ENCODE measurements around the gene EVC.

EVC gene

GRCh38 chr4:5758741-5759140, 47.7 kb downstream of the EVC start:
- peak; percentile 69 for DNase-seq

DNA sequence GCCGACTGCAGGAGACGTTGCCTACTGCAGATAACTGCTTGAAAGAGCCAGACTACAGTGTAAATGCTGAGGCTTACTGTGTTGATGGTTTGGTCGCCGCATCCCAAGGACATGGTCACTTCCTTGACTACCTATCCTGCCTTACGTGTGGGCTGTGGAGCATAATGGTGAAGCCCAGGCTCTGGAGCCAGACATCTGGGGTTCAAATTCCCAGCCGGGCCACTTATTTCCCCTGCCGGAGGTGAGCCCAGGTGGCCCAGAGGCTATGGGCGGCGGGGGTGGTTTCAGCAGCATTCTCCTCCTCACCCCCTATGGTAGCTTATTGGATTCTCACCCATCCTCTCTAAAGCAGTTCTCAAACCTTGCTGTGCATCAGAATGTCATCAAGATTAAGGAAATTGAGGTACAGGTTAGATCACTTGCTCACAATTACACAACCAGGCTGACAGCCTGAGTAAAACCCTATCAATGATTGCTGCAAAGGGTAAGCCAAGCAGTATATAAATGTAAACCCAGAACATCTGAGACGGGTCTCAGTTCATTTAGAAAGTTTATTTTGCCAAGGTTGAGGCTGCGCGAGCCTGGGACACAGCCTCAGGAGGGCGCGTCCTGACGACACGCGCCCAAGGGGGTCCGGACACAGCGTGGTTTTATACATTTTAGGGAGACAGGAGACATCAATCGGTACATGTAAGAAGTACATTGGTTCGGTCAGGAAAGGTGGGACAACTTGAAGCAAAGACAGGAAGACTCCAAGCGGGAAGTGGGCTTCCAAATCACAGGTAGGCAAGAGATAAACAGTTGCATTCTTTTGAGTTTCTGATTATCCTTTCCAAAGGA, 48.5 kb downstream of the EVC start:
- no peak for DNase-seq

- no peak for DNase-seq
Measured at GRCh38 chr4:5760246-5760645, 49.2 kb downstream of the EVC start.

- no peak for DNase-seq
Measured at GRCh38 chr4:5760936-5761480, 50.0 kb downstream of the EVC start.

DNA sequence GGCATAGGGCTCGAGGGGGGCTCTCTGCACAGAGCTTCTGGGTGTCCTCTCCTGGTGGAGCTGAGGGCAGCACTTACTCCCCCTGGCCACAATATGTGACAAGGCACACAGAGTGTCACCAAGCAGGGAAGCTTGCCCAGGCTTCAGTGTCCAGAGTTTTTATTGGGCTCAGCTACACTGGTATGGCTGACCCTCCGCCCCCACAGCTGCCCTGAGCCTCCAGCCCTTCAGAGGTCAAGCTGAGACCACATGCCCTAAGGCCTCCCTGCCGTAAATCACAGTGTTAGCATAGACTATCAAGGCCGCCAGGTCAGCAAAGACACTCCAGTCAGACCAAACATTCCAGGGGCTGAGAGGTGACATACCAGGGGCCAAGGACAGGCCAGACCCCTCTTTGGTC, 59.0 kb downstream of the EVC start:
- no peak for DNase-seq

GRCh38 chr4:5772528-5773270, 61.7 kb downstream of the EVC start:
- DNase-seq: no peak

- no peak for DNase-seq
Measured at GRCh38 chr4:5773271-5773555, 62.2 kb downstream of the EVC start.

DNA sequence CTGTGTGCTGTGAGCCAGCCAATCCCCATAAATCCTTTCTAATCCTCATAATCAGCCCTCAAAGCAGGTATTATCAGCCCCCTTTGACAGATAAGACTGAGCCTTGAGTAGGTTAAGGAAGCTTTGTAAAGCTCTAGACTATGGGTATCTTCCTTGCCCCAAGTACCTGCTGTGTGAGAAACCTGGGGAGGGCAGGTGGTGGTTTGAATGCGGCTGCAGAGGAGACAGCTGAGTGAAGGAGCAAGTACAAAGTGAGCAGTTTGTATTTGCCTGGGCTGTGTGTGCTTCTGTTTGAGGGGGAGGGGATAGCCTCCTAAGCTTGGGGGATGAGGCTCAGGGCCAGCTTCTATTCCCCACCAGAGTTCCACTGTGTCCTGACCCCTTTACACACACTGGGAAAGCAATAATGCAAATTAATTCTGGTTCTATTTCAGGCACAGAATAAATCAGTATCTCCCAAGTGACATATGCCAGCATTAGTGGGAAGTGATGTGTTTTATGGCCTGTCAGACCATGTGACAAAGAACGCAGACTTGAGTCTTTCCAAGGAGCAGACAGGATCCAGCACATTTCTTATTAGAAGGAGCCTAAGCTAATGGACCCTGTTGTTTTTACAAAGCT, 63.5 kb downstream of the EVC start:
- no peak for DNase-seq

GRCh38 chr4:5776510-5776909, 65.5 kb downstream of the EVC start:
- DNase-seq: no peak

DNA sequence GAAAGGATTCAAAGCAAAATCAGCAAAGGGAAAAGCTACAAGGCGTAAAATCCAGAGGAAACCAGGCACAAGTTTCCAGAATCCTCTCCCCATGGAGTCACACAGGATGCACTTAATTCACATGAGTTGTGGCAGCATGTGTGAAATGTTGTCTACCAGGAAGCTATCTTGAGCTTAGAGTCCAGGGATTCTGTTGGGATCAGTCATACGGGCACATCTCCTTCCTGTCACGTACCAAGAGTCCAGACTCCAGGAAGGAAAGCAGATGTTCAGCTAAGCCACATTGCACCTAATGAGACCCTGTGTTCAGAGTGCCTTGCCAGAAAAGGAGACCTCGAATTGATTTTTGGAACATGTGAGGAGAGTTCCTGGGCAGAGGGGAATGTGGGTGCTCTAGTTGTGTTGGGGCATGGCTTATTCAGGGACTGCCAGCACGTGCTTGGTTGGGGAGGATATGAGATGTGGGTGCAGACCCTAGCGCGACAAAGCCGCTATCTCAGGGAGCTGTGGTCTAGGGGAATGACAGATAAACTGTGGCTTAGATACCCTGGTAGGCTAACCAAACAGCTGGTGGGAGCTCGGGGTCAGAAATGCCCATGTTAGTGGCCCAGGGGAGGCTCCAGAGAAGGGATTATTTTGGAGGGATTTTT, 70.0 kb downstream of the EVC start:
- no peak for DNase-seq

- DNase-seq: no peak
Measured at GRCh38 chr4:5781691-5782090, 70.7 kb downstream of the EVC start.

GRCh38 chr4:5782829-5783476, 72.0 kb downstream of the EVC start:
- no peak for DNase-seq

GRCh38 chr4:5783486-5783885, 72.5 kb downstream of the EVC start:
- DNase-seq: no peak

GRCh38 chr4:5784021-5784420, 73.0 kb downstream of the EVC start:
- no peak for DNase-seq

DNA sequence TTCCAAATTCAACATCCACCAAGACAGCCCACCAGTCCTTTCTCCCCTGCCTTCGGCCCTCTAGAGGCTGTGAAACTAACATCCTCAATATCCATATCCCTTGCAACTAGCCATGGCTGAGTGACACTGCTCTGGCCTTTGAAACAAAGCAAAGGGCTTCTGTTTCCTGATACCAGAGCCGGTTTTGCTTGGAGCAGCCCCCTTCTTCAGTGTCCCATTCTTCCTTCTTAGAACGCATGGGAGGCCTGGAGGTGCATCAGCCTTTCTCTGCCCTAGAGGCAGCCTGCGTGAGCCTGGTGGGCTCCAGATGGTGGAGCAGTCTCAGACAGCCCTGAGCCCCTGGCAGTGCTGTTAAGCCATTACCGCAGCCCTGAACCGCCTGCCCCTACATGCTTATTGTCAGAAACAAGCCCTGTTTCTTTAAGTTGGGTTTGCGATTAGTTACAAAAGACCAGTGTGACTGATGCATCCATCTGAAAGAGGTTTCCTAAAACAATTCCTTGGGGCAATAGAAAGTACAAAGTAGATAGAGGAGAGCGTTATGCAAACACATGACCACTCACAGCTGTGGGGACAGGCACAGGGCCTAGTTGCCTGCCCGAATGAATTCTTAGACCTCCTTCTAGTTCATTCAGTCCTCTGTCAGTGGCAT, 74.1 kb downstream of the EVC start:
- DNase-seq: no peak

DNA sequence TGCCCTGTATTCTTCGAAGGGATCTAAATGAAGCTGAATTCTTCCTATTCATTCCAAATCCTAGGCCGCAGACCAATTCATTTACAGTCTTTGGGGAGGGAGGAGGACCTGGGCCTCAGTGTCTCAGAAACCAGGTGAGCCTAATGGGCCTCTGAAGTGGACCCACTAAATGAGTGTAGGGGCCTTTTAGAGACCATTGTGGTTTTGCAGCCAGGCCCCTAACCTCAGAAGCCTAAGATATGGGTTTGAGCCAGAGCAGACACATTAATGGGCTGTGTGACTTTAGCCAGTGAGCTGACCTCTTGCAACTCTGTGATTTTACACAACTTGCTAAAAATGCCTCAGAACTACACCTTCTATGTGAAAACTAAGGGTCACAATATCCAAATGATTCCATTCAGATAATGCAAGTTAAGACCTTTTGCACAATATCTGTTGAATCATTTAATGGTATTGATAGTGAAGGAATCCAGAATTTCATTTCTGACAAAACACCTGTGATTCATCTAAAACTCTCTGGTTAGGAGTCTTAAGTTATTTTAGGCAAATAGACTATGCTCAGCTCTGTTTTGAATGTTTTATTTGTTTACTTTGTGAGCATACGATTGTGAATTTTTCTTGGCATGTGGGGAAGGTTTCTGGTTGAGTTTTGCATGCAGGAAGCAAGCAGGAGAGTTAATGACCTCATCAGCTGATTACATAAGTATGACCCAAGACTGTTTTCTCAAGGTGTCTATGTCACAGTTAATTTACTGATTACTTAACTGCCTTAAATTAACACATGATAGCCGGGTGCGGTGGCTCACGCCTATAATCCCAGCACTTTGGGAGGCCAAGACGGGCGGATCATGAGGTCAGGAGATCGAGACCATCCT, 75.0 kb downstream of the EVC start:
- DNase-seq: no peak

DNA sequence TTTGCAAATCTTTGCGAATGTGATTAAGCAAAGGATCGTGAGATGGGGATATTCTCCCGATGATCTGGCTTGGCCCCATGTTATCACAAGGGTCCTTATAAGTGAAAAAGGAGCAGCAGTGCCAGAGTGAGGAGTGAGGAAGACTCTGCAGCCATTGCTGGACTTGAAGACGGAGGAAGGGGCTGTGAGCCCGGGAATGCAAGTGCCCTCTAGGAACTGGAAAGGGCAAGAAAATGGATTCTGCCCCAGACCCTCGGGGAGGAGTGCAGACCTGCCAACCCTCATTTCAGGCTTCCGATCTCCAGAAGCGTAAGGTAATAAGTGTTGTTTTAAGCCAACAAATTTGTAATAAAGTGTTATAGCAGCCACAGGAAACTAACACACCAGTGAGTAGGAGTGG, 76.3 kb downstream of the EVC start:
- DNase-seq: no peak

DNA sequence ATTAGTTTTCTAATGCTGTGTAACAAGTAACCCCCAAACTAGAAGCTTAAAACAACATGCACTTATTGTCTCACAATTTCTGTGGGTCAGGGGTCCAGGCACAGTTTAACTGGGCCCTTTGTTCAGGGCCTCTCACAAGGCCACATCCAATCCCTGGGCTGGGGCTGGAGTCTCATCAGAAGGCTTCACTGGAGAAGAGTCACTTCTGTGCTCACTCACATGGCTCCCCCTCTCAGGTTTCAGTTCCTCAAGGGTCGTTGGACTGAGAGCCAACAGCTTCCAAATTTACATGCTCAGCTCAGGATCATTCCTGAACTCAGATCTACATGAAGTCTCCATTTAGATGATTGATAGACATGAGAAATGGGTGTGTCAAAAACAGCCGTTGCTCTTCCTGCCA, 77.1 kb downstream of the EVC start:
- DNase-seq: no peak

- DNase-seq: no peak
Measured at GRCh38 chr4:5789141-5789540, 78.1 kb downstream of the EVC start.

GRCh38 chr4:5790546-5790857, 79.5 kb downstream of the EVC start:
- no peak for DNase-seq

DNA sequence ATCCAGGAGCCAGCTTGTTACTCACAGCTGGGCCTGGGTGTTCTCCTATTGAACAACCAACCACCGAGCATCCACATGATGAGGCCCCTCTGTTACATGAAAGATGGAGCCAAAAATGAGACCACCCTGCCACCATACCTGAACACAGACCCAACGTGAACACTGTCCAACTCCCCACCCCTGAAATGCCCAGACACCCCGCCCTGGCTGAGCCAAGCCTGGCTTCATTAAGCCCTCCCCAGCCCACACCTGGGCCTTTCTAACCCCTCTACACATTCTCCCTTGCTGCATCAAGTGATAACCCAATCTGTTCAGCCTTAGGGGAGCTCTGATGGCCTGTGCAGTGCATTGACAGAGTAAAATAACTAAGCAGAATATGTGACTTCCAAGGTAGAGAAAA, 80.7 kb downstream of the EVC start:
- DNase-seq: no peak

GRCh38 chr4:5793514-5793913, 82.5 kb downstream of the EVC start:
- no peak for DNase-seq

Data from stimulated activated CD4-positive, alpha-beta T cell treated with anti-CD3 and anti-CD28 coated beads, Interleukin-1b, Interleukin-23, amount 100 ng/mL, for 48 hours (primary cell).